Measurements from ENCODE around the gene MYO5B.

The MYO5B gene

GRCh38 chr18:50151926-50152325 is 43.0 kb downstream of the MYO5B start:
- DNase-seq (ENCODE audit: low read depth) = no peak

GRCh38 chr18:50144540-50144939 is 50.4 kb downstream of the MYO5B start:
- no peak for DNase-seq (ENCODE audit: low read depth)

- DNase-seq (ENCODE audit: low read depth) = no peak
These were observed 51.1 kb downstream of the MYO5B start for GRCh38 chr18:50143886-50144285.

- no peak for DNase-seq (ENCODE audit: low read depth)
These were observed 51.7 kb downstream of the MYO5B start for GRCh38 chr18:50143294-50143693.

- no peak for DNase-seq (ENCODE audit: low read depth)
These were observed 52.4 kb downstream of the MYO5B start for GRCh38 chr18:50142441-50143120.

GRCh38 chr18:50138181-50139064 is 56.5 kb downstream of the MYO5B start:
- DNase-seq (ENCODE audit: low read depth) = no peak

- DNase-seq (ENCODE audit: low read depth) = no peak
These were observed 59.0 kb downstream of the MYO5B start for GRCh38 chr18:50135903-50136302.

- no peak for DNase-seq (ENCODE audit: low read depth)
These were observed 61.4 kb downstream of the MYO5B start for GRCh38 chr18:50133526-50133925.

GRCh38 chr18:50131591-50131990 is 63.4 kb downstream of the MYO5B start:
- no peak for DNase-seq (ENCODE audit: low read depth)

GRCh38 chr18:50128506-50129271 is 66.3 kb downstream of the MYO5B start:
- DNase-seq (ENCODE audit: low read depth) = no peak

GRCh38 chr18:50127516-50128210 is 67.3 kb downstream of the MYO5B start:
- DNase-seq (ENCODE audit: low read depth) = no peak

GRCh38 chr18:50126471-50126870 is 68.5 kb downstream of the MYO5B start:
- DNase-seq (ENCODE audit: low read depth) = no peak

- DNase-seq (ENCODE audit: low read depth) = no peak
These were observed 69.5 kb downstream of the MYO5B start for GRCh38 chr18:50125456-50125855.

GRCh38 chr18:50119296-50119695 is 75.7 kb downstream of the MYO5B start:
- no peak for DNase-seq (ENCODE audit: low read depth)

- DNase-seq (ENCODE audit: low read depth) = no peak
These were observed 77.1 kb downstream of the MYO5B start for GRCh38 chr18:50117863-50118262.

- no peak for DNase-seq (ENCODE audit: low read depth)
These were observed 79.9 kb downstream of the MYO5B start for GRCh38 chr18:50115095-50115494.

- DNase-seq (ENCODE audit: low read depth) = no peak
These were observed 80.5 kb downstream of the MYO5B start for GRCh38 chr18:50114448-50114847.

GRCh38 chr18:50113726-50114125 is 81.2 kb downstream of the MYO5B start:
- DNase-seq (ENCODE audit: low read depth) = no peak

- DNase-seq (ENCODE audit: low read depth) = no peak
These were observed 83.5 kb downstream of the MYO5B start for GRCh38 chr18:50111398-50111797.

GRCh38 chr18:50107468-50107977 is 87.4 kb downstream of the MYO5B start:
- no peak for DNase-seq (ENCODE audit: low read depth)

GRCh38 chr18:50105027-50105426 is 89.9 kb downstream of the MYO5B start:
- DNase-seq (ENCODE audit: low read depth) = no peak

GRCh38 chr18:50104421-50104820 is 90.5 kb downstream of the MYO5B start:
- DNase-seq (ENCODE audit: low read depth) = no peak

Measured in CMK (cell line).